ENCODE measurements around the gene RAB33A.

DNA sequence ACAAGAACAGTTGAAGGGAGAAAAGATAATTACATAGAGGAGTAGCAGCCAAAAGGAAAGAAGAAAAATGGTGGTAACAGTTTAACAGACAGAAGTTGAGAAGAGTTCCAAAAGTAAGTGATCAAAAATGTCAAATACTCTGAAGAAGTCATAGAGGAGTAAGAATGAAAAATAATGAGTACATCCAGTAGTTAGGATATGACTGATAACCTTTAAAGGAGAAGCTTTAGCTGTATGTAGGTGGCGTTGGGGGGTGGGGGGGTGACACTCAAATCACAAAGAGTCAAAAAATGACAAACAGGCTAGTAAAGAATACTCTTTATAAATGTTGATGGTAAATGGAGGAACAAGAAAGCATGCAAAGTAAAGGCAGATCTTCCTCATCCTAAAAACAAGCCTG, 40.6 kb downstream of the RAB33A start:
- TF ChIP-seq EZH2 (IDR thresholded peaks at IDR 0.05): no peak
- TF ChIP-seq, protein P1, sequence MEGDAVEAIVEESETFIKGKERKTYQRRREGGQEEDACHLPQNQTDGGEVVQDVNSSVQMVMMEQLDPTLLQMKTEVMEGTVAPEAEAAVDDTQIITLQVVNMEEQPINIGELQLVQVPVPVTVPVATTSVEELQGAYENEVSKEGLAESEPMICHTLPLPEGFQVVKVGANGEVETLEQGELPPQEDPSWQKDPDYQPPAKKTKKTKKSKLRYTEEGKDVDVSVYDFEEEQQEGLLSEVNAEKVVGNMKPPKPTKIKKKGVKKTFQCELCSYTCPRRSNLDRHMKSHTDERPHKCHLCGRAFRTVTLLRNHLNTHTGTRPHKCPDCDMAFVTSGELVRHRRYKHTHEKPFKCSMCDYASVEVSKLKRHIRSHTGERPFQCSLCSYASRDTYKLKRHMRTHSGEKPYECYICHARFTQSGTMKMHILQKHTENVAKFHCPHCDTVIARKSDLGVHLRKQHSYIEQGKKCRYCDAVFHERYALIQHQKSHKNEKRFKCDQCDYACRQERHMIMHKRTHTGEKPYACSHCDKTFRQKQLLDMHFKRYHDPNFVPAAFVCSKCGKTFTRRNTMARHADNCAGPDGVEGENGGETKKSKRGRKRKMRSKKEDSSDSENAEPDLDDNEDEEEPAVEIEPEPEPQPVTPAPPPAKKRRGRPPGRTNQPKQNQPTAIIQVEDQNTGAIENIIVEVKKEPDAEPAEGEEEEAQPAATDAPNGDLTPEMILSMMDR (IDR thresholded peaks at IDR 0.05): no peak
- TF ChIP-seq EZH2phosphoT487 (IDR thresholded peaks at IDR 0.05): no peak
